Measurements from ENCODE around the gene RPL28.

Gene RPL28

GRCh38 chr19:55346725-55347441, 38.8 kb upstream of the RPL28 start:
- no peak for TF ChIP-seq JUND (IDR thresholded peaks at IDR 0.05; ENCODE audit: low read depth)
- in situ Hi-C loops (cut with HindIII; ENCODE audit: low pct_unique_long_range_greater_than_20kb, low sequenced_read_pairs): no loop called here
- no peak for DNase-seq (ENCODE audit: low read depth in 1 of 2, low spot score in 1 of 2)

- in situ Hi-C loops (cut with HindIII; ENCODE audit: low pct_unique_long_range_greater_than_20kb, low sequenced_read_pairs): no loop called here
These were observed 38.2 kb upstream of the RPL28 start for GRCh38 chr19:55347442-55348009.

GRCh38 chr19:55348317-55349034, 37.3 kb upstream of the RPL28 start:
- TF ChIP-seq JUND (IDR thresholded peaks at IDR 0.05; ENCODE audit: low read depth): no peak
- in situ Hi-C loops (cut with HindIII; ENCODE audit: low pct_unique_long_range_greater_than_20kb, low sequenced_read_pairs): no loop called here
- DNase-seq (ENCODE audit: low read depth in 1 of 2, low spot score in 1 of 2): no peak

More at GRCh38 chr19:55347442-55348009, 38.2 kb upstream of the RPL28 start:
- no peak for DNase-seq (ENCODE audit: low read depth in 1 of 2, low spot score in 1 of 2)
- TF ChIP-seq JUND (IDR thresholded peaks at IDR 0.05; ENCODE audit: low read depth): no peak

- TF ChIP-seq JUND (IDR thresholded peaks at IDR 0.05; ENCODE audit: low read depth): no peak
- DNase-seq (ENCODE audit: low read depth in 1 of 2, low spot score in 1 of 2): no peak
- in situ Hi-C loops (cut with HindIII; ENCODE audit: low pct_unique_long_range_greater_than_20kb, low sequenced_read_pairs): no loop called here
These were observed 35.0 kb upstream of the RPL28 start for GRCh38 chr19:55350620-55351315.

GRCh38 chr19:55352040-55352439, 33.7 kb upstream of the RPL28 start:
- no peak for TF ChIP-seq JUND (IDR thresholded peaks at IDR 0.05; ENCODE audit: low read depth)
- no peak for DNase-seq (ENCODE audit: low read depth in 1 of 2, low spot score in 1 of 2)
- in situ Hi-C loops (cut with HindIII; ENCODE audit: low pct_unique_long_range_greater_than_20kb, low sequenced_read_pairs): no loop called here

- in situ Hi-C loops (cut with HindIII; ENCODE audit: low pct_unique_long_range_greater_than_20kb, low sequenced_read_pairs): no loop called here
- DNase-seq (ENCODE audit: low read depth in 1 of 2, low spot score in 1 of 2): no peak
- no peak for TF ChIP-seq JUND (IDR thresholded peaks at IDR 0.05; ENCODE audit: low read depth)
These were observed 33.1 kb upstream of the RPL28 start for GRCh38 chr19:55352549-55353145.

- DNase-seq (ENCODE audit: low read depth in 1 of 2, low spot score in 1 of 2): no peak
- in situ Hi-C loops (cut with HindIII; ENCODE audit: low pct_unique_long_range_greater_than_20kb, low sequenced_read_pairs): no loop called here
- TF ChIP-seq JUND (IDR thresholded peaks at IDR 0.05; ENCODE audit: low read depth): no peak
These were observed 32.4 kb upstream of the RPL28 start for GRCh38 chr19:55353356-55353802.

- DNase-seq (ENCODE audit: low read depth in 1 of 2, low spot score in 1 of 2): peak; percentile 65 to 88
- in situ Hi-C loops (cut with HindIII; ENCODE audit: low pct_unique_long_range_greater_than_20kb, low sequenced_read_pairs): no loop called here
- no peak for TF ChIP-seq JUND (IDR thresholded peaks at IDR 0.05; ENCODE audit: low read depth)
These were observed 31.7 kb upstream of the RPL28 start for GRCh38 chr19:55353803-55354697.

- DNase-seq (ENCODE audit: low read depth in 1 of 2, low spot score in 1 of 2): no peak
- no peak for TF ChIP-seq JUND (IDR thresholded peaks at IDR 0.05; ENCODE audit: low read depth)
- in situ Hi-C loops (cut with HindIII; ENCODE audit: low pct_unique_long_range_greater_than_20kb, low sequenced_read_pairs): no loop called here
These were observed 31.0 kb upstream of the RPL28 start, which contains the start of gene COX6B2 for GRCh38 chr19:55354698-55355212. TSS of gene COX6B2 (minus strand) at chr19:55354719. CDS start at chr19:55354521, 198 bp downstream.

- DNase-seq (ENCODE audit: low read depth in 1 of 2, low spot score in 1 of 2): no peak
- in situ Hi-C loops (cut with HindIII; ENCODE audit: low pct_unique_long_range_greater_than_20kb, low sequenced_read_pairs): no loop called here
- TF ChIP-seq JUND (IDR thresholded peaks at IDR 0.05; ENCODE audit: low read depth): no peak
These were observed 30.4 kb upstream of the RPL28 start for GRCh38 chr19:55355213-55355821.

- in situ Hi-C loops (cut with HindIII; ENCODE audit: low pct_unique_long_range_greater_than_20kb, low sequenced_read_pairs): no loop called here
- DNase-seq (ENCODE audit: low read depth in 1 of 2, low spot score in 1 of 2): no peak
- TF ChIP-seq JUND (IDR thresholded peaks at IDR 0.05; ENCODE audit: low read depth): no peak
These were observed 27.2 kb upstream of the RPL28 start for GRCh38 chr19:55358493-55358892.
